HG03095 (cell line): ENCODE measurements around the gene DNAH5.
"Not testable (repeated sequence)": the region's sequence is repeated elsewhere in the genome, so short reads cannot be mapped to it uniquely, and the experiment has no call there.

Experiments used
- ATAC-seq: cut with Tn5 transposase; IDR thresholded peaks from one replicate; pipeline ENCODE4 v1.9.1; 2021; ENCODE audit warnings: moderate library complexity; ENCODE audit not compliant: unreplicated experiment

Gene DNAH5

GRCh38 chr5:13833440-13833839 is 111.0 kb downstream of the DNAH5 start:
- ATAC-seq, result no peak

GRCh38 chr5:13831351-13831750 is 113.1 kb downstream of the DNAH5 start:
- no peak for ATAC-seq

GRCh38 chr5:13830536-13830935 is 114.0 kb downstream of the DNAH5 start:
- ATAC-seq, result no peak

- ATAC-seq, result no peak
These were observed 123.1 kb downstream of the DNAH5 start for GRCh38 chr5:13821366-13821765.

GRCh38 chr5:13816126-13816525 is 128.4 kb downstream of the DNAH5 start:
- ATAC-seq, result no peak

GRCh38 chr5:13814301-13814700 is 130.2 kb downstream of the DNAH5 start:
- no peak for ATAC-seq

- no peak for ATAC-seq
These were observed 134.6 kb downstream of the DNAH5 start for GRCh38 chr5:13809921-13810320.

GRCh38 chr5:13804336-13804735 is 140.2 kb downstream of the DNAH5 start:
- ATAC-seq, result no peak

GRCh38 chr5:13798569-13798968 is 145.9 kb downstream of the DNAH5 start:
- not testable (repeated sequence) for ATAC-seq

GRCh38 chr5:13785781-13786415 is 158.6 kb downstream of the DNAH5 start:
- ATAC-seq, result no peak

- ATAC-seq, result no peak
These were observed 160.8 kb downstream of the DNAH5 start for GRCh38 chr5:13783726-13784125.

GRCh38 chr5:13780081-13780480 is 164.4 kb downstream of the DNAH5 start:
- no peak for ATAC-seq

- no peak for ATAC-seq
These were observed 170.8 kb downstream of the DNAH5 start for GRCh38 chr5:13773649-13774048.

GRCh38 chr5:13771011-13771571 is 173.4 kb downstream of the DNAH5 start:
- ATAC-seq, result no peak

- no peak for ATAC-seq
These were observed 178.3 kb downstream of the DNAH5 start for GRCh38 chr5:13766236-13766635.

- no peak for ATAC-seq
These were observed 180.8 kb downstream of the DNAH5 start for GRCh38 chr5:13763719-13764118.

- no peak for ATAC-seq
These were observed 194.7 kb downstream of the DNAH5 start for GRCh38 chr5:13749766-13750165.

GRCh38 chr5:13746026-13746425 is 198.5 kb downstream of the DNAH5 start:
- ATAC-seq, result no peak

- ATAC-seq, result no peak
These were observed 199.0 kb downstream of the DNAH5 start for GRCh38 chr5:13745508-13745907.

- ATAC-seq, result no peak
These were observed 204.0 kb downstream of the DNAH5 start for GRCh38 chr5:13740471-13740870.

- ATAC-seq, result no peak
These were observed 205.0 kb downstream of the DNAH5 start for GRCh38 chr5:13739479-13739878.

- ATAC-seq, result no peak
These were observed 208.8 kb downstream of the DNAH5 start for GRCh38 chr5:13735691-13736090.

- no peak for ATAC-seq
These were observed 213.3 kb downstream of the DNAH5 start for GRCh38 chr5:13731121-13731628.
